Stomach (tissue), 4 donors: ENCODE data around the gene NINL.

Source experiments
- CTCF ChIP-seq, 7 experiments: fragments of 450-650 bp in 4 of 7; fragments of 200-600 bp in 3 of 7; sonication (generic) in 3 of 7; IDR thresholded peaks; one replicate each; pipeline ENCODE4 v1.5.1; 2016 to 2019; ENCODE audit warnings: antibody characterized with exemption in 7 of 7, control low read depth in 2 of 7, mild to moderate bottlenecking in 1 of 7
- POLR2A ChIP-seq, 4 donors: fragments of 450-650 bp; IDR thresholded peaks; one replicate each; pipeline ENCODE4 v1.6.1; 2016; ENCODE audit warnings: antibody characterized with exemption in 4 of 4, control low read depth in 2 of 4, mild to moderate bottlenecking in 1 of 4, moderate library complexity in 1 of 4
- POLR2AphosphoS5 ChIP-seq, 3 donors: sonication (generic); formaldehyde crosslinking; IDR thresholded peaks; one replicate each; pipeline ENCODE4 v1.6.1; 2016; ENCODE audit warnings: antibody characterized with exemption in 3 of 3

DNA sequence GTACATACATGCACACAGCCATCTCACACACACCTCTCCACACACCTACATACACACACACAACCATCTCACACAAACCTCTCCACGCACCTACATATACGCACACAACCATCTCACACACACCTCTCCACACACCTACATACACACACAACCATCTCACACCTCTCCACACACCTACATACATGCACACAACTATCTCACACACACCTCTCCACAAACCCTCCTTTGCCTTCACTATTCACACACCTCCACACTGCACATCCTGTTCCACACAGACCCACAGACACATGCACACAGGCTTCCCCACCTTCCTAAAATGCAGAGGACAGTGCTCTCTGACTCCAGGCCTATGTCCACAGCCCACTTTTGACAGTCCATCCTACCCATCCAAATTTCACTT lies 16.3 kb upstream of the NINL start:
- no peak for TF ChIP-seq CTCF (IDR thresholded peaks at IDR 0.05)
- no peak for TF ChIP-seq POLR2A (IDR thresholded peaks at IDR 0.05)
- no peak for TF ChIP-seq POLR2AphosphoS5 (IDR thresholded peaks at IDR 0.05)
